Raji (cell line): Measurements from ENCODE around the gene CCDC97.
A peak's percentile ranks its signal among the peaks of the same experiment; 100 is the strongest.

ENCODE experiments used
- POLR2A ChIP-seq: IDR thresholded peaks from 2 replicates; pipeline ENCODE4 v1.6.1; 2011; ENCODE audit warnings: low read depth, low read length, control low read depth; ENCODE audit not compliant: insufficient read depth

Gene CCDC97

GRCh38 chr19:41310033-41310831, at the start of gene CCDC97:
Gene CCDC97, plus strand, starts transcription at chr19:41310172. Its CDS starts 139 bp downstream, at chr19:41310311.
- TF ChIP-seq POLR2A: peak; percentile 85

- TF ChIP-seq POLR2A: no peak
These were observed 48.3 kb upstream of the CCDC97 start for GRCh38 chr19:41261474-41262190.

- TF ChIP-seq POLR2A: peak; percentile 60; the same call in 1 of the 2 replicates
These were observed 46.7 kb upstream of the CCDC97 start for GRCh38 chr19:41263042-41263849.

- 0 out of 2 replicates have a peak, but pooled peaks have one; percentile 19 for TF ChIP-seq POLR2A
These were observed 46.0 kb upstream of the CCDC97 start, which contains the start of gene HNRNPUL1 for GRCh38 chr19:41263850-41264580. Gene HNRNPUL1, plus strand, starts transcription at chr19:41264372. Its CDS starts 132 bp downstream, at chr19:41264504.

- TF ChIP-seq POLR2A: 0 out of 2 replicates have a peak, but pooled peaks have one; percentile 35
These were observed 45.2 kb upstream of the CCDC97 start for GRCh38 chr19:41264581-41265394.

- no peak for TF ChIP-seq POLR2A
These were observed 44.4 kb upstream of the CCDC97 start for GRCh38 chr19:41265395-41266153.

GRCh38 chr19:41269055-41269454, 40.9 kb upstream of the CCDC97 start:
- no peak for TF ChIP-seq POLR2A

GRCh38 chr19:41269571-41269970, 40.4 kb upstream of the CCDC97 start:
- TF ChIP-seq POLR2A: no peak

GRCh38 chr19:41273076-41273475, 36.9 kb upstream of the CCDC97 start:
- TF ChIP-seq POLR2A: no peak

- TF ChIP-seq POLR2A: no peak
These were observed 35.2 kb upstream of the CCDC97 start for GRCh38 chr19:41274802-41275201.

- no peak for TF ChIP-seq POLR2A
These were observed 33.7 kb upstream of the CCDC97 start for GRCh38 chr19:41276231-41276630.

- no peak for TF ChIP-seq POLR2A
These were observed 31.5 kb upstream of the CCDC97 start for GRCh38 chr19:41278478-41278877.
